HG02852 (cell line): ENCODE results near the gene ADORA1.

ENCODE experiments used
- ATAC-seq: cut with Tn5 transposase; IDR thresholded peaks from one replicate; pipeline ENCODE4 v1.9.1; 2021; ENCODE audit warnings: mild to moderate bottlenecking, moderate library complexity; ENCODE audit not compliant: unreplicated experiment

The ADORA1 gene

GRCh38 chr1:203093754-203094410 is 33.6 kb upstream of the ADORA1 start:
- no peak for ATAC-seq

- no peak for ATAC-seq
Observed at GRCh38 chr1:203095061-203095690, 32.4 kb upstream of the ADORA1 start.

- no peak for ATAC-seq
Observed at GRCh38 chr1:203096566-203096965, 31.0 kb upstream of the ADORA1 start.

- no peak for ATAC-seq
Observed at GRCh38 chr1:203097001-203097400, 30.5 kb upstream of the ADORA1 start.

DNA sequence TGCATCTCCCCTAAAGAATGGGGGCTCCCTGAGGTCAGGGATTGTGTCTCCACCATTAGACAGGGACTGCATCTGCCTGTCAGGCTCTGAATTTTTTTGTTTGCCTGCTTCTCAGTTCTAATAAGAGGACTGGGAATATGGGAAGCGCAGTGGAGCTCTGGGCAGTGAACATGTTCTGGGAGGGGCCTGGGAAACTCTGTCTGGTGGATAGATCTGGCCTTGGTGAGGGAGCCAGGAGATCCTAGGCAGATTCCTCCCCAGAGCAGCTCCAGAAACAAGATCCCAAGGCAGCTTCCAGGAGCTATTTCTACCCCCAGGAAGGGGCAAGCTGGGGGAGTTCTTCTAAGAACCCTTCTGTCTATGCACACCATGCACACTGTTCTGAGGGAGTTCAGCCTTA is 29.1 kb upstream of the ADORA1 start:
- no peak for ATAC-seq

GRCh38 chr1:203098914-203099520 is 28.5 kb upstream of the ADORA1 start:
- ATAC-seq = no peak

DNA sequence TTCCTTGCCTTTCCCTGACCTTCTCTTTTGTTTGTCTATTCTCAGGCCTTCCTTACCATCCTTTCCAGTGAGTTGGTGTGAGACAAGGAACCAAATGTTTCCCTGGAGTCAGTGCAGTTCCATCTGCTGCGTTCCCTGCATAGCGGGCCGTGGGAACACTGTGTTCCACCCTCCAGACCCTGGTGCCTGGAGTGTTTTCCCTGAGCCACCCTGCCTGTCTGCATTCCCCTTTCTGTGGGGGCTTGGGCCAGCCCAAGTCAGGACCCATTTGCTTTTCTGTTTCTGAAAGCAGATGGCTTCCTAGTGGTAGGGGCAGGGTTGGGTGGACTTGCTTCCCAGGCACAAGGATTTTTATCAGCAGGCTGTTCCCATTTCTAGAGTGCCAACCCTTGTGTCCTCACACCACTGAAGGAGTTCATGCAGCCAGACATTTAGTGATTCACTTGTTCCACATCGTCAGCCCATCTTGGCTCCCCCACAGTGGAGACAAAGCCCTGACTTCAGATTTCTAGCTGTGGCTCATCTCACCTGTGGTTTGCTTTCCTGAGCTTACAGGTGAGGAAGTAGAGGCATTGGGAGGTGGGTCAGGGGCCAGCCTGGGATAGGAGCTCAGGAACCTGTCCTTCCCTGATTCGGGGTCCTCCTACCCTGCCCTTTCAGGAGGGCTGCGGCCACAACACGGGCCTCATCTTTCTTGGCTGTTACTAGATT is 27.6 kb upstream of the ADORA1 start:
- ATAC-seq = no peak

DNA sequence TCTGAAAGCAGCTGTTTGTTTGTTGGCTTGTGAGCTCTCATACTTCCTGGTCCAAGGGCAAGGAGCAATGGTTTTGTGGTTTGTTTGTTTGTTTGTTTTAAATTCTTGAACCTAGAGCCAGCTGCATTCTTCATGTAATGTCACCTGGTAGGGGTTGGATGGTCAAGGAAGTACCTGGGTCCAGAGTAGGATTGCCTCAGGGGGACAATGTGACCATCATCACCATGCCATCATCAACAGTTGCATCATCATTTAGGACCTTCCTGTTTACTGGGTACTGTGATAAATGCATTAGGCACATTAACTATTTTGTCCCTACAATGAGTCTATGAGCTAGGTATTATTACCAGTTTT is 27.0 kb upstream of the ADORA1 start:
- ATAC-seq = no peak

DNA sequence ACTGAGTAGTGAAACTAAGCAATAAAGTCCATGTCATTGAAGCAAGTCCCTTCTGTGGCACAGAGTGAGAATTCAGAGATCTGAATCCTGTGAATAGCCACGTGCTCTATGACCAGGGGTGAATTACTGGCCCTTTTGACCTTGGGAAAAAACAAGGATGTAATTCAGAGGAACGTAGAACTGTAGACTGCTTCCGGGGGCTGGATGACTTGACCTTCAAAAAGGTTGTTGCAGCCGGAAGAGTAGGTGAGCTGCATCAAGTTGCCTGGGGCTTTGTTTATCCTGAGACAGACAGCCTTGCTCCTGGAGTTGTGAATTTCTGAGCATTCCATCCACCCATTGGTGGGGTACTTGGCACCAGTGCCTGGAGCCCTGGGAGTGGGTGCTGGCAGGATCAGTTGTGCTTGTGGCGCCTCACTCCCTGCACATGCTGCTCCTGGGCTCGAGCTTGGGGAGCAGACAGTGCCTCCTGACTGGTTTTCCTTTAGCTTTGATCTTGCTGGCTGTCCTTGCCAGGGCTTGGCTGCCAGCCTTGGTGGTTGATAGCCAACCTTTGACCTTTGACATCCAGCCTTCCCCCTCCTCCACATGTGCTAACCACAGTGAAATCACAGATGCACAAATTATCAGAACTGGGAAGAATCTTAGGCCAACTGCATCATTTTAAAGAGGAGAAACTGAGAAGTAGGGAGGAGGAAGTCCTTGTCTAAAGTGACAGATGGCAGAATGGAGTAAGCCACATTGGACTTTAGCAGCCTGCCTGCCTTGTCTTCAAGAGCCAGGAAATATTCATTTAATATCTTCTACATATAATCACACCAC is 25.5 kb upstream of the ADORA1 start:
- no peak for ATAC-seq

- no peak for ATAC-seq
Observed at GRCh38 chr1:203103216-203103615, 24.3 kb upstream of the ADORA1 start.

GRCh38 chr1:203103829-203104495 is 23.6 kb upstream of the ADORA1 start:
- ATAC-seq = no peak

- ATAC-seq = no peak
Observed at GRCh38 chr1:203104789-203105390, 22.6 kb upstream of the ADORA1 start.

DNA sequence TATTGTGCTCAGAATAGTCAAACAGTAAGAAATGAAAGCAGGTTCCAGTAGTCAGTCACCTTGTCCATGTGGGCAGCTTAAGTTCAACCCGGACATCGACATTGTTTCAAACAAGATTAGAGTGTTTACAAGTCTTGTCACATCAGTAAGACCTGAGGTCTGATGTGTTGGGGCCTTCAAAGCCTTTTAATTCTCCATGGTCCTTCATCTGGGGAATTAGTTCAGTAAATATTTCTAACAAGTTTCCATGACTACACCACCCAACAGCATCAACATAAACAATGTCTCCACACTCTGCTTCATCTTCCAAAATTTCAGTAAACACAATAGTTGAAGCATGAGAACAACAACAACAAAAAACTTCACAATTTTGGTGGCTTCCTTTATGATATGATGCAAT is 15.1 kb upstream of the ADORA1 start:
- ATAC-seq = no peak

DNA sequence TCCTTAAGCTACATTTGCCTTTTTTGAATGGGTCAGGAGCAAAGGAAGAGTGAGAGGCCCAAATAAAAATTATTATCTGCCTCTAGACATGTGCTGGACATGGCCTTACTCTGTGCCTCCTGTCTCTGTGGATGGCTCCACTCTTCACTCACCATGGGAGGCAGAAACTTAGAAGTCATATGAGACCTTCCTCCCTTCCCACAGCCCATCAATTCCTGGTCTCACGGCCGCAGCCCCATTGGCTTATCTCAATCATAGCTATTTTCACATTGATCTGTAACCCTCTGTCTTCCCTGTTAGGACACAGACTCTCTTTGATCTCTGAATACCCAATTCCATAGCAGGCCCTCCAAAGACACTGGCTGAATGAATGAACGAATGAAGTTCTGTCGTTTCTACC is 14.2 kb upstream of the ADORA1 start:
- no peak for ATAC-seq

- ATAC-seq = no peak
Observed at GRCh38 chr1:203114202-203114601, 13.3 kb upstream of the ADORA1 start.

DNA sequence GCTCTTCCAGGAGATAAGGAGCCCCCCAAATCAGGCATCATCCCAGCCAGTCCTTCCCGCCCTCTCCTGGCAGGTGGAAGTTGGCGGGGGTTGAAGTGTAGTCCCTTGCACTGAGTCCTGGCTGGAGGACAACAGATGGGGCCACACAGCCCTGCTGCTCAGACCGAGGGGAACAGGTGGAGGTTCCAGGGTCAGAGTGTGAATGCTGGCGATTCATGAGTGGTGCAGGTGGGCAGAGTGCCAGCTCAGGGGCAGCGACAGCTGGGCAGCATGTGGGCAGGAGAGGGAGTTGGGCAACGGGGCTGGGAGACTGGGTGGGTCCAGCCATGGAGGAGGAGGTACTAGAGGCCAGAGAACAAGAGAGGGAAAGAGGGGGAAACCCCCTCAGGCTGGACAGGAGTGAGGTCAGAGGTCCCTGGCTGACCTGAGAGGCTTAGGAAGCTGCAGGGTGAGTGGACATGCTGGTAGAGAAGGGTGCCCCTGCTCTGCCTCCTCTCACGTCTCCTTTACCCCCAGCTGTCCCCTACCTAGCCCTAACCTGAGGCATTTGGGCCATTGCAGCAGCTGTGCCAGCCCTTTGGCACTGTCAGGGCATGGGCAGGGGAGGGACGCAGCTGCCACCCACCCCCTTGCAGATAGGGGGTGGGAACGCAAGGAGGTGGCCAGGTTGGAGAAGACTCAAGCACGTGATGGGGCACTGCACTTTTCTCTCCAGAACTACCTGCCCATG is 11.3 kb upstream of the ADORA1 start:
- ATAC-seq = no peak

GRCh38 chr1:203117611-203118575 is 9.6 kb upstream of the ADORA1 start:
- ATAC-seq = no peak
